Activated B cell treated with CpG ODN at 0.5 μM for 24 hours (primary cell): ENCODE results near the gene POP4. TPM values are rescaled to one million over a fixed set of nuclear protein-coding genes. Genes with fewer than 3 reads are reported as not detected.

ENCODE experiments used
- ATAC-seq: fragments of 200-7000 bp; cut with Tn5 transposase; one replicate; pipeline ENCODE4 v1.10.0; 2021; ENCODE audit warnings: low read depth, mild to moderate bottlenecking, moderate library complexity
- CTCF ChIA-PET: fragments of 350-600 bp; sonication (Branson Sonifier 250); formaldehyde crosslinking; loops from one replicate; lab custom pipeline; 2021; ENCODE audit warnings: antibody characterized with exemption; lab: Charles Lee
- POLR2A ChIA-PET: fragments of 350-600 bp; sonication (Branson Sonifier 250); formaldehyde crosslinking; loops from one replicate; lab custom pipeline; 2021; ENCODE audit warnings: antibody characterized with exemption; lab: Charles Lee
- DNase-seq: peaks from one replicate; pipeline ENCODE4 v3.0.0; 2022
- H3K27ac Mint-ChIP-seq: one replicate; pipeline ENCODE4 v1.8.0; 2020; ENCODE audit warnings: mixed read lengths
- H3K27me3 Mint-ChIP-seq: one replicate; pipeline ENCODE4 v1.8.0; 2021; ENCODE audit warnings: mixed read lengths
- H3K36me3 Mint-ChIP-seq: one replicate; pipeline ENCODE4 v1.8.0; 2021; ENCODE audit warnings: low read depth, mixed read lengths
- H3K4me1 Mint-ChIP-seq: one replicate; pipeline ENCODE4 v1.8.0; 2021; ENCODE audit warnings: mixed read lengths
- H3K4me3 Mint-ChIP-seq: one replicate; pipeline ENCODE4 v1.8.0; 2020; ENCODE audit warnings: mild to moderate bottlenecking, mixed read lengths
- H3K9me3 Mint-ChIP-seq: one replicate; pipeline ENCODE4 v1.8.0; 2020; ENCODE audit warnings: mixed read lengths
- intact Hi-C: fragments of 100-400 bp; cut with micrococcal nuclease; formaldehyde crosslinking; loops from one replicate; pipeline ENCODE4 v1.15.1; 2024
- total RNA-seq: library from RNA; stranded (reverse); gene quantifications from 2 replicates; pipeline ENCODE4 v1.2.3, GENCODE V29; 2022
- TF ChIP-seq, protein P1 (sequence below): fragments of 200-600 bp; IDR thresholded peaks from one replicate; pipeline ENCODE4 v1.8.0; 2022; ENCODE audit warnings: antibody characterized with exemption, mild to moderate bottlenecking

The POP4 gene
- total RNA-seq, 1 donor from 2014 or later: 74.5 TPM

DNA sequence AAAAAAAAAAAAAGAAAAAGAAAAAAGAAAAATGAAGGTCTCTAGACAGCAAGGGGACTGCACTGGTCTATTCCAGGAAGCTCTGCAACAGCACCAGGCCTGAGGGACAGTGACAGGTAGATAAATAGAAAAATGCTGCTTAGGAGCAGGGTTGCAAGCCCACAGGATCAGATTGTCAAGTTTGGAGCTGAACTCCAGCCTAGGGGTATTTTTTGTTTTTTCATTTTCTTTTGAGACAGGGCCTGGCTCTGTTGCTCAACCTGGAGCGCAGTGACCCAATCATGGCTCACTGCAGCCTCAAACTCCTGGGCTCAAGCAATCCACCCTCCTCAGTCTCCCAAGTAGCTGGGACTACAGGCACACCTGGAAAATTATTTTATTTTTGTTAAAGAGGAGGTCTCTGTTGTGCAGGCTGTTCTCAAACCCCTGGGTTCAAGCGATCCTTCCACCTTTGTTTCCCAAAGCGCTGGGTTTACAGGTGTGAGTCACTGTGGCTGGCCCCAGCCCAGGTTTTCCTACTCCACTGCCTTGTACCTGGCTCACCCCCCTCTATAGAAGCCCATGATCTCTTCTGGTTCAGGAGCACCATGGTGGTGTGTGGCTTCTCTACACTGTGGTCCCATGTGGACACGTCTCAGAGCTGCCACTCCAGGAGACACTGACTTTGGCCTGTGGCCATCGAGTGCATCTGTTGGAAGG lies 23.9 kb downstream of the POP4 start:
- DNase-seq: no peak
- Mint-ChIP-seq H3K27ac (no peak overlapping the region), H3K9me3 (peaks cover 7% of the 10 kb centered on the region), H3K4me3 (no peak overlapping the region), H3K36me3 (no peaks in the 10 kb centered on the region), H3K27me3 (peaks cover 2% of the 10 kb centered on the region), H3K4me1 (no peaks in the 10 kb centered on the region)
- intact Hi-C loops: no loop called here
- ATAC-seq: no peak
- TF ChIP-seq, protein P1, sequence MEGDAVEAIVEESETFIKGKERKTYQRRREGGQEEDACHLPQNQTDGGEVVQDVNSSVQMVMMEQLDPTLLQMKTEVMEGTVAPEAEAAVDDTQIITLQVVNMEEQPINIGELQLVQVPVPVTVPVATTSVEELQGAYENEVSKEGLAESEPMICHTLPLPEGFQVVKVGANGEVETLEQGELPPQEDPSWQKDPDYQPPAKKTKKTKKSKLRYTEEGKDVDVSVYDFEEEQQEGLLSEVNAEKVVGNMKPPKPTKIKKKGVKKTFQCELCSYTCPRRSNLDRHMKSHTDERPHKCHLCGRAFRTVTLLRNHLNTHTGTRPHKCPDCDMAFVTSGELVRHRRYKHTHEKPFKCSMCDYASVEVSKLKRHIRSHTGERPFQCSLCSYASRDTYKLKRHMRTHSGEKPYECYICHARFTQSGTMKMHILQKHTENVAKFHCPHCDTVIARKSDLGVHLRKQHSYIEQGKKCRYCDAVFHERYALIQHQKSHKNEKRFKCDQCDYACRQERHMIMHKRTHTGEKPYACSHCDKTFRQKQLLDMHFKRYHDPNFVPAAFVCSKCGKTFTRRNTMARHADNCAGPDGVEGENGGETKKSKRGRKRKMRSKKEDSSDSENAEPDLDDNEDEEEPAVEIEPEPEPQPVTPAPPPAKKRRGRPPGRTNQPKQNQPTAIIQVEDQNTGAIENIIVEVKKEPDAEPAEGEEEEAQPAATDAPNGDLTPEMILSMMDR: no peak
- CTCF ChIA-PET: no interaction called here
- POLR2A ChIA-PET: no interaction called here

DNA sequence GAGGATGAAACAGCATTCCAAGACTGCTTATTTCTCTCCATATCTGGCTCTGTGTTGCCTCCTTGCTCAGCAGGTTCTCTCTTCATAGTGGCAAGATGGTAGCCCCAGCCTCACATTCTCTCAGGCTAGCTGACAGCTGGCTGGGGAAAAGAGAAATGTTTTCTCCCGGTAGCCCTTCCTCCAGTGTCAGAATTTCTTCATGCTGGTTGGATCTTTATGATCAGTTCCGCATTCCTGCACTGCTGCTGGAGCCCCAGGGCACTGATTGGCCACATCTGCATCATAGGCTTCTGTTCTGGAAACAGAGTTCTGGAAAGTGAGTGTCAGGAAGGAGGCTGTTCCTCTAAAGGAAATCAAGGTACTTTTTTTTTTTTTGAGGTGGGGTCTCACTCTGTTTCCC lies 24.6 kb downstream of the POP4 start:
- DNase-seq (no peak), ATAC-seq (no peak)
- Mint-ChIP-seq H3K36me3 (no peaks in the 10 kb centered on the region), H3K4me3 (no peak overlapping the region), H3K27me3 (peaks cover 2% of the 10 kb centered on the region), H3K4me1 (no peaks in the 10 kb centered on the region), H3K9me3 (peaks cover 7% of the 10 kb centered on the region), H3K27ac (no peak overlapping the region)
- ChIA-PET CTCF (no interaction called here), POLR2A (no interaction called here)
- intact Hi-C loops: no loop called here
- TF ChIP-seq, protein P1: no peak

DNA sequence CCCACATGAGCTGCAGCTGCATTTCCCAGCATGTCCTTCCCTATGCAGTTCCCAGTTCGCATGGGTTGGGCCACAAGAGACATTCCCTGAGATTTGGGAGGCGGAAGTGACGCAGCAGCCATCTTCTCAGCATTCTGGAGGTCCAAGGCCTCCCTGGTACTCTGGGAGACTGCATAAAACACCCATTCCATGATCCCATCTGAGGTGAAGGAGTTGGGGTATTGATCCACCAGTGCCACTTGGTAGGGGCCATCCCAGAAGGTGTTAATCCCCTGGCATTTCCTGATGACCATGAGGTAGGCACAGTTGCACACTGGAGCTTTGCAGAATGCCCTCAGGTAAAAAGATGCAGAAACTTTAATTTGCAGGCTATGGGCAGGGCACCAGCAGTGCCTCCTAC lies 25.4 kb downstream of the POP4 start:
- CTCF ChIA-PET: interaction anchor here (0.7 to 1.0 kb wide), 2 partner anchors 11 to 97 kb away, joined by 3 read pairs; no protein-coding TSS in a partner anchor
- H3K4me3 Mint-ChIP-seq: no peak overlapping the region
- POLR2A ChIA-PET: no interaction called here
- H3K9me3 Mint-ChIP-seq: peaks cover 7% of the 10 kb centered on the region
- intact Hi-C loops: no loop called here
- TF ChIP-seq, protein P1: no peak
- no peaks in the 10 kb centered on the region for H3K36me3 Mint-ChIP-seq
- no peak for DNase-seq
- H3K27ac Mint-ChIP-seq: no peak overlapping the region
- H3K4me1 Mint-ChIP-seq: no peaks in the 10 kb centered on the region
- ATAC-seq: no peak
- H3K27me3 Mint-ChIP-seq: peaks cover 2% of the 10 kb centered on the region

DNA sequence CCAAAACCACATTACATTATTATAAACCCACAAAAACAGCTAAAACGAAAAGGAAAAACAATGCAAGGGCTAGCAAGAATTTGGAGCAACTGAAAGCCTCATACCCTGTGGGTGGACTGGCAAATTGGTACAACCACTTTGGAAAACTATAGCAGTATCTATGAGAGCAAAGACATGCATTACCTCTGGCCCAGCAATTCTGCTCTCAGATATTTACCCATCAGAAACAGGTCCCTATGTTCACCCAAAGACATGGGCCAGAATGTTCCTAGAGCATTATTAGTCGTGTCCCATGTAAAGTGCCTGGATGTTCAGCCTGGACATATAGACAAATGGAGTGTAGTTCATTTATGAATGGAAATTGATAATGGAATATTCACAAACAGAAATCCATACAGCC lies 27.9 kb downstream of the POP4 start:
- ChIA-PET POLR2A (no interaction called here), CTCF (no interaction called here)
- Mint-ChIP-seq H3K36me3 (no peaks in the 10 kb centered on the region), H3K9me3 (peaks cover 7% of the 10 kb centered on the region), H3K4me3 (no peak overlapping the region), H3K27ac (no peak overlapping the region), H3K4me1 (no peaks in the 10 kb centered on the region), H3K27me3 (peaks cover 2% of the 10 kb centered on the region)
- intact Hi-C loops: no loop called here
- TF ChIP-seq, protein P1: no peak
- DNase-seq (no peak), ATAC-seq (no peak)

DNA sequence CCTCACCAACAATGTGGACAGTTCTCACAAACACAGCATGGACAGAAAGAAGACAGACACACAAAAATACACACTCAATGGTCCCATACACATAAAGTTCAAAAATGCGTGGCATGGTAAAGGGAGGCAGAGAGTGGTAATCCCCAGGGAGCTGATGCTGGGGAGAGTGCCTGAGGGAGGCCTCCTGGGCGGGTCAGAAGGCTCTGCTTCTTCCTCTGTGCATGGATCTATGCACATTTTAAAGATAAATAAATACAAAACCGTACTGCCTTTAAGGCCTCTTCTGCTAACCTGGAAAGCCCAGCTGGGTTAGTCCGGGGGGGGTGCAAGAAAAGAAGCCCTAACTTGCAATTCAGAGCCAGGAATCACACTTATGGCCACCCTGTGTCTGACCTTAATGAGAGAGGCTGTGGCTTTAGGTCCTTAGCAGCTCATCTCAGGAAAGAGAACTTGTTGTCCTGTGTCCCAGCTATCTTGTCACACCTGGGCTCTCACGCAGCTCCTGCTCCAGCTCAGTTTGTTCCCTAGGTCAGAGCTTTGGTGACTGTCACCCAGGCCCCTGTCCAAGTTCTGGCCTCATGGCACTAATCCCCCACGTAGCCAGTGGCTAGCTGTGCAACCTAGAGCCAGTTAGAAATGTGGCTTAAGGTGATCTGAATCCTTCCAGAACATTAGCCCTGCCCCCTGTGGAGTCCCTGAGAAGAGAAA lies 28.5 kb downstream of the POP4 start:
- H3K9me3 Mint-ChIP-seq: peaks cover 7% of the 10 kb centered on the region
- H3K27me3 Mint-ChIP-seq: peaks cover 2% of the 10 kb centered on the region
- no peak for ATAC-seq
- DNase-seq: no peak
- ChIA-PET POLR2A (interaction anchor here (0.6 kb wide), 1 partner anchor 30 kb away, joined by 5 read pairs; no protein-coding TSS in a partner anchor), CTCF (no interaction called here)
- intact Hi-C loops: no loop called here
- H3K4me1 Mint-ChIP-seq: no peaks in the 10 kb centered on the region
- TF ChIP-seq, protein P1: no peak
- H3K27ac Mint-ChIP-seq: no peak overlapping the region
- H3K4me3 Mint-ChIP-seq: no peak overlapping the region
- H3K36me3 Mint-ChIP-seq: no peaks in the 10 kb centered on the region
